GM12878 (cell line): ENCODE results near the gene SPINK1. TPM values are rescaled to one million over a fixed set of nuclear protein-coding genes. Genes with fewer than 3 reads are reported as not detected.

Source experiments
- ATAC-seq: fragments of 200-7000 bp; cut with Tn5 transposase; 3 replicates; pipeline ENCODE4 v1.9.1; 2020; ENCODE audit warnings: mild to moderate bottlenecking, moderate library complexity
- BruUV-seq: library from RNA; stranded (reverse); fragments of 400-500 nt; replicated peaks from 2 replicates; lab custom pipeline; 2021; lab: Mats Ljungman, UMichigan
- CTCF ChIA-PET: fragments of 300-600 bp; sonication (Branson Sonifier 250); formaldehyde crosslinking; extraction: SDS; loops from one replicate; lab custom pipeline; 2021; ENCODE audit warnings: inconsistent platforms; lab: Yijun Ruan, JAX
- POLR2A ChIA-PET: fragments of 350-600 bp; formaldehyde crosslinking; extraction: SDS; loops from one replicate; lab custom pipeline; 2021; ENCODE audit warnings: inconsistent platforms; lab: Charles Lee
- RAD21 ChIA-PET: fragments of 300-600 bp; sonication (Branson Sonifier 250); formaldehyde crosslinking; loops from one replicate; lab custom pipeline; 2023; ENCODE audit warnings: antibody characterized with exemption; ENCODE audit not compliant: unreplicated experiment; lab: Charles Lee
- SMC1A ChIA-PET: fragments of 300-600 bp; sonication (Branson Sonifier 250); formaldehyde crosslinking; loops from one replicate; lab custom pipeline; 2023; ENCODE audit not compliant: unreplicated experiment, uncharacterized antibody; lab: Charles Lee
- DNase-seq: peaks from one replicate; pipeline ENCODE4 v3.0.0-alpha.2; 2011; ENCODE audit warnings: low read depth, low spot score
- FAIRE-seq: peaks from 3 replicates; lab custom pipeline; 2011; peaks lifted over from hg19 to GRCh38; lab: Jason Lieb, UNC
- H2AFZ ChIP-seq: 2 replicates; pipeline ENCODE4 v1.6.0; 2011; ENCODE audit warnings: low read depth, low read length, control low read depth; ENCODE audit not compliant: control insufficient read depth
- H3K27ac ChIP-seq: 2 replicates; pipeline ENCODE4 v1.5.1; 2011; ENCODE audit warnings: control low read depth; ENCODE audit not compliant: control insufficient read depth, insufficient read depth
- H3K27me3 ChIP-seq, 2 experiments: replicated peaks in 1 of 2; 2 replicates each; pipeline versions ENCODE4 v1.6.0 to v1.6.1; 2011; ENCODE audit warnings: low read length in 1 of 2; ENCODE audit not compliant: control insufficient read depth in 2 of 2, insufficient read depth in 2 of 2
- H3K36me3 ChIP-seq, 2 experiments: 2 replicates each; pipeline ENCODE4 v1.5.1; 2011; ENCODE audit warnings: low read length in 1 of 2; ENCODE audit not compliant: control insufficient read depth in 2 of 2, insufficient read depth in 2 of 2
- H3K4me1 ChIP-seq: 2 replicates; pipeline ENCODE4 v1.6.1; 2011; ENCODE audit warnings: mild to moderate bottlenecking, low read length, moderate library complexity, mixed read lengths; ENCODE audit not compliant: control insufficient read depth, insufficient read depth
- H3K4me2 ChIP-seq: 2 replicates; pipeline ENCODE4 v1.6.0; 2011; ENCODE audit warnings: control low read depth; ENCODE audit not compliant: control insufficient read depth, insufficient read depth
- H3K4me3 ChIP-seq: fragments of 200-600 bp; sonication (generic); 2 replicates; pipeline ENCODE4 v1.5.1; 2016
- H3K79me2 ChIP-seq: 2 replicates; pipeline ENCODE4 v1.6.0; 2011; ENCODE audit warnings: low read length; ENCODE audit not compliant: control insufficient read depth, insufficient read depth
- H3K9ac ChIP-seq: 2 replicates; pipeline ENCODE4 v1.8.0; 2011; ENCODE audit warnings: low read length, control low read depth, mixed read lengths; ENCODE audit not compliant: control insufficient read depth, insufficient read depth
- H3K9me3 ChIP-seq: replicated peaks from 3 replicates; pipeline ENCODE4 v1.5.1; 2011; ENCODE audit warnings: mild to moderate bottlenecking, low read length; ENCODE audit not compliant: control insufficient read depth, insufficient read depth
- H4K20me1 ChIP-seq: 2 replicates; pipeline ENCODE4 v1.6.0; 2011; ENCODE audit not compliant: control insufficient read depth, insufficient read depth
- E2F4 ChIP-seq: IDR thresholded peaks from 2 replicates; pipeline ENCODE4 v1.6.1; 2012; ENCODE audit warnings: low read depth, low read length, improper control_type of control experiment
- ESRRA ChIP-seq: IDR thresholded peaks from 2 replicates; pipeline ENCODE4 v1.6.1; 2012; ENCODE audit warnings: mild to moderate bottlenecking, low read length, improper control_type of control experiment
- GATAD2B ChIP-seq: fragments of 450-650 bp; conservative IDR thresholded peaks from 2 replicates; pipeline ENCODE4 v1.6.1; 2017; ENCODE audit warnings: low read depth, mild to moderate bottlenecking, moderate library complexity
- HDAC2 ChIP-seq: fragments of 200-600 bp; sonication (generic); IDR thresholded peaks from 2 replicates; pipeline ENCODE4 v1.6.1; 2017
- MYB ChIP-seq: fragments of 150-350 bp; IDR thresholded peaks from 2 replicates; pipeline ENCODE4 v1.6.1; 2014; ENCODE audit warnings: mild to moderate bottlenecking, low read depth, low read length, borderline replicate concordance
- MYC ChIP-seq: IDR thresholded peaks from 2 replicates; pipeline ENCODE4 v1.6.1; 2011; ENCODE audit warnings: mild to moderate bottlenecking, low read length, moderate library complexity, inconsistent platforms; ENCODE audit not compliant: insufficient read depth, insufficient replicate concordance, insufficient read length, severe bottlenecking
- SMC3 ChIP-seq: IDR thresholded peaks from 2 replicates; pipeline ENCODE4 v1.6.1; 2011; ENCODE audit warnings: low read length, improper control_type of control experiment, borderline replicate concordance
- SPI1 ChIP-seq: IDR thresholded peaks from 2 replicates; pipeline ENCODE4 v1.6.1; 2011; ENCODE audit warnings: low read depth, mild to moderate bottlenecking, low read length, moderate library complexity, borderline replicate concordance; ENCODE audit not compliant: insufficient read depth
- ZBTB11 ChIP-seq: fragments of 450-650 bp; formaldehyde crosslinking; IDR thresholded peaks from 2 replicates; pipeline ENCODE4 v1.5.0; 2022; ENCODE audit warnings: mild to moderate bottlenecking, missing genetic modification characterization
- ZZZ3 ChIP-seq: IDR thresholded peaks from 2 replicates; pipeline ENCODE4 v1.6.1; 2011; ENCODE audit warnings: low read depth; ENCODE audit not compliant: control insufficient read depth, insufficient read length
- WGBS: methylation state at CpG from one replicate; pipeline ENCODE4 v1.1.6; 2016; ENCODE audit warnings: low lambda C conversion rate; ENCODE audit not compliant: insufficient replicate concordance, insufficient coverage; ENCODE audit errors: missing lambda C conversion rate; 5-methylcytosine and 5-hydroxymethylcytosine counted together
- in situ Hi-C: fragments of 300-500 bp; cut with MboI; formaldehyde crosslinking; loops from 9 replicates; pipeline ENCODE4 v1.14.3; 2018; ENCODE audit warnings: mixed read lengths
- intact Hi-C: fragments of 100-400 bp; cut with micrococcal nuclease; formaldehyde crosslinking; loops from one replicate; pipeline ENCODE4 v1.14.2; 2022; ENCODE audit not compliant: unreplicated experiment
- polyA plus RNA-seq, 11 experiments: library from polyadenylated mRNA; depleted of rRNA in 4 of 11; unstranded in 6 of 11; stranded (reverse) in 5 of 11; fragments of >200 nt; fragmentation: Nextera tagmentation in 4 of 11; fragmentation: Illumina TruSeq in 1 of 11; extraction: Ambion mirVana in 4 of 11; extraction: Trizol in 1 of 11; gene quantifications; 1 replicate in 1 of 11; 2 replicates in 10 of 11; pipeline versions ENCODE4 v1.2.1 to v1.2.3, GENCODE V29; 2011 to 2016; ENCODE audit warnings: inconsistent platforms in 2 of 11, missing spikeins in 2 of 11, low read depth in 1 of 11
- total RNA-seq, 4 experiments: library from RNA; depleted of rRNA in 3 of 4; stranded (reverse); fragments of >200 nt in 3 of 4; fragmentation: Illumina TruSeq in 1 of 4; extraction: Trizol in 1 of 4; gene quantifications; 2 replicates each; pipeline versions ENCODE4 v1.2.1 to v1.2.3, GENCODE V29; 2013 to 2021

The SPINK1 gene
- total and polyA plus RNA-seq, 10 of the 15 experiments (the other 5 are each of a cell fraction or from before 2014, with no cell fraction given) = 3.6 TPM; not detected in 9

GRCh38 chr5:147813696-147814095 lies 17.8 kb downstream of the SPINK1 start:
- DNase-seq (no peak), ATAC-seq (no peak)
- ChIA-PET POLR2A (interaction anchor here (0.5 kb wide), 1 partner anchor 178 kb away, joined by 5 read pairs; no protein-coding TSS in a partner anchor), CTCF (no interaction called here)
- Histone ChIP-seq H4K20me1 (no peaks in the 10 kb centered on the region), H3K27me3 (no peaks in the 10 kb centered on the region), H3K4me2 (no peak overlapping the region), H3K27ac (no peak overlapping the region), H3K4me1 (no peaks in the 10 kb centered on the region), H3K36me3 (no peaks in the 10 kb centered on the region), H3K9ac (no peak overlapping the region)
- no TSS peak for BruUV-seq
- intact Hi-C loops = no loop called here
- TF ChIP-seq HDAC2 (no peak), SMC3 (no peak), E2F4 (no peak), SPI1 (no peak), GATAD2B (no peak), ZBTB11 (CRISPR knock-in tag) (no peak), MYC (no peak), MYB (no peak), ESRRA (no peak), ZZZ3 (no peak)
- TF ChIP-seq, all 136 proteins: peak for 0
- Histone ChIP-seq H3K9me3 (no peaks in the 10 kb centered on the region), H3K4me3 (no peak overlapping the region), H2AFZ (no peak overlapping the region), H3K79me2 (no peaks in the 10 kb centered on the region)
- ChIA-PET RAD21 (no interaction called here), SMC1A (no interaction called here)
- in situ Hi-C loops = no loop called here
- no peak for FAIRE-seq
- WGBS = 0% methylated on average over 1 of the region's 1 CpG
